Renal cortical epithelial cell (primary cell): ENCODE data around the gene ZC3H6. TPM values are rescaled to one million over a fixed set of nuclear protein-coding genes. Genes with fewer than 3 reads are reported as not detected.
"Not testable (repeated sequence)": the region's sequence is repeated elsewhere in the genome, so short reads cannot be mapped to it uniquely, and the experiment has no call there.

Experiments used
- DNase-seq: peaks from one replicate; pipeline ENCODE4 v3.0.0-alpha.2; 2011; ENCODE audit warnings: low read depth
- total RNA-seq: library from RNA; depleted of rRNA; stranded (reverse); fragments of >200 nt; gene quantifications from 2 replicates; pipeline ENCODE4 v1.2.3, GENCODE V29; 2014

Gene ZC3H6
- total RNA-seq, 1 donor from 2014 or later, result 7.0 TPM

GRCh38 chr2:112277596-112278220 lies 2.3 kb downstream of the ZC3H6 start:
- no peak for DNase-seq

- not testable (repeated sequence) for DNase-seq
Measured at GRCh38 chr2:112282066-112282465, 6.7 kb downstream of the ZC3H6 start.

- DNase-seq, result not testable (repeated sequence)
Measured at GRCh38 chr2:112283535-112283934, 8.1 kb downstream of the ZC3H6 start.

GRCh38 chr2:112290088-112290487 lies 14.7 kb downstream of the ZC3H6 start:
- no peak for DNase-seq

- no peak for DNase-seq
Measured at GRCh38 chr2:112290648-112291047, 15.3 kb downstream of the ZC3H6 start.

GRCh38 chr2:112293636-112294401 lies 18.4 kb downstream of the ZC3H6 start:
- DNase-seq, result no peak

GRCh38 chr2:112295407-112296078 lies 20.1 kb downstream of the ZC3H6 start:
- DNase-seq, result no peak

GRCh38 chr2:112296407-112296806 lies 21.0 kb downstream of the ZC3H6 start:
- DNase-seq, result no peak

GRCh38 chr2:112301171-112301584 lies 25.8 kb downstream of the ZC3H6 start:
- no peak for DNase-seq

- no peak for DNase-seq
Measured at GRCh38 chr2:112301973-112302372, 26.6 kb downstream of the ZC3H6 start.

- DNase-seq, result no peak
Measured at GRCh38 chr2:112304298-112304941, 29.0 kb downstream of the ZC3H6 start.

- DNase-seq, result no peak
Measured at GRCh38 chr2:112305132-112305531, 29.7 kb downstream of the ZC3H6 start.

GRCh38 chr2:112310906-112311305 lies 35.5 kb downstream of the ZC3H6 start:
- no peak for DNase-seq

- no peak for DNase-seq
Measured at GRCh38 chr2:112311932-112312331, 36.5 kb downstream of the ZC3H6 start.

- DNase-seq, result no peak
Measured at GRCh38 chr2:112312821-112313220, 37.4 kb downstream of the ZC3H6 start.

- DNase-seq, result no peak
Measured at GRCh38 chr2:112314856-112315255, 39.5 kb downstream of the ZC3H6 start.

- DNase-seq, result no peak
Measured at GRCh38 chr2:112317303-112318158, 42.1 kb downstream of the ZC3H6 start.

GRCh38 chr2:112318515-112318914 lies 43.1 kb downstream of the ZC3H6 start:
- DNase-seq, result no peak

- no peak for DNase-seq
Measured at GRCh38 chr2:112321375-112322320, 46.3 kb downstream of the ZC3H6 start.

- no peak for DNase-seq
Measured at GRCh38 chr2:112322919-112323318, 47.5 kb downstream of the ZC3H6 start.
